Measurements from ENCODE around the gene REV1.

Gene REV1

GRCh38 chr2:99410276-99410675 is 79.5 kb downstream of the REV1 start (continued):
- TF ChIP-seq ZBTB11 (tag by site-specific recombination; conservative IDR thresholded peaks at IDR 0.05; ENCODE audit: low read depth): no peak
- TF ChIP-seq ZNF747 (tag by site-specific recombination; IDR thresholded peaks at IDR 0.05): no peak
- TF ChIP-seq ZSCAN30 (tag by site-specific recombination; IDR thresholded peaks at IDR 0.05): no peak
- TF ChIP-seq SETDB1 (IDR thresholded peaks at IDR 0.05; ENCODE audit: insufficient read length, low read length): no peak
- TF ChIP-seq ZNF398 (tag by site-specific recombination; IDR thresholded peaks at IDR 0.05): no peak

- POLR2A ChIA-PET: interaction anchor here (1.5 kb wide), 1 partner anchor 69 kb away, joined by 4 read pairs; the partner anchor contains the start of genes EIF5B and TXNDC9
- H3K9me3 ChIP-seq (ENCODE audit: control insufficient read depth, insufficient read depth, low read depth, low read length): no peaks in the 10 kb centered on the region
- H3K36me3 ChIP-seq (ENCODE audit: control insufficient read depth in 2 of 2, insufficient read depth in 1 of 2, low read length in 2 of 2): peaks cover 22 to 79% of the 10 kb centered on the region in 2 experiments
These were observed 83.7 kb downstream of the REV1 start for GRCh38 chr2:99406137-99406536.

GRCh38 chr2:99404797-99405669 is 84.8 kb downstream of the REV1 start:
- Histone ChIP-seq H3K36me3 (ENCODE audit: control insufficient read depth in 2 of 2, insufficient read depth in 1 of 2, low read length in 2 of 2) (peaks cover 31 to 79% of the 10 kb centered on the region in 2 experiments), H3K9me3 (ENCODE audit: control insufficient read depth, insufficient read depth, low read depth, low read length) (no peaks in the 10 kb centered on the region), H3K4me3 (ENCODE audit: low read depth, low read length) (no peak overlapping the region), H3K27ac (ENCODE audit: extremely low read depth, low read depth, low read length) (no peak overlapping the region), H3K4me1 (ENCODE audit: control insufficient read depth, insufficient read depth, low read length) (no peaks in the 10 kb centered on the region)
- TF ChIP-seq ZNF19 (tag by site-specific recombination; IDR thresholded peaks at IDR 0.05; ENCODE audit: low read depth): no peak
- ChIA-PET CTCF (interaction anchor here (0.9 kb wide), 1 partner anchor 68 kb away, joined by 4 read pairs; the partner anchor contains the start of gene EIF5B), POLR2A (interaction anchor here (1.4 kb wide), 1 partner anchor 68 kb away, joined by 5 read pairs; the partner anchor contains the start of gene EIF5B)

More at GRCh38 chr2:99406137-99406536, 83.7 kb downstream of the REV1 start:
- Histone ChIP-seq H3K27ac (ENCODE audit: extremely low read depth, low read depth, low read length) (no peak overlapping the region), H3K4me3 (ENCODE audit: low read depth, low read length) (no peak overlapping the region), H3K4me1 (ENCODE audit: control insufficient read depth, insufficient read depth, low read length) (no peaks in the 10 kb centered on the region)
- CTCF ChIA-PET: no interaction called here
- TF ChIP-seq REPIN1 (tag by site-specific recombination; IDR thresholded peaks at IDR 0.05; ENCODE audit: low read depth): no peak
- no peak for TF ChIP-seq RBAK (tag by site-specific recombination; IDR thresholded peaks at IDR 0.05)
- no peak for TF ChIP-seq KLF1 (tag by site-specific recombination; IDR thresholded peaks at IDR 0.05)
- no peak for TF ChIP-seq ZNF169 (tag by site-specific recombination; IDR thresholded peaks at IDR 0.05)
- TF ChIP-seq TCF7L2 (IDR thresholded peaks at IDR 0.05; ENCODE audit: borderline replicate concordance, low read depth, low read length): no peak
- TF ChIP-seq ZFHX2 (tag by site-specific recombination; conservative IDR thresholded peaks at IDR 0.05): no peak
- TF ChIP-seq ZNF548 (tag by site-specific recombination; IDR thresholded peaks at IDR 0.05): no peak
- TF ChIP-seq ZFP69B (tag by site-specific recombination; IDR thresholded peaks at IDR 0.05): no peak
- TF ChIP-seq ZNF707 (tag by site-specific recombination; IDR thresholded peaks at IDR 0.05): no peak
- TF ChIP-seq ZNF585B (tag by site-specific recombination; IDR thresholded peaks at IDR 0.05): no peak
- TF ChIP-seq ZNF580 (tag by site-specific recombination; IDR thresholded peaks at IDR 0.05): no peak
- no peak for TF ChIP-seq SCRT2 (tag by site-specific recombination; IDR thresholded peaks at IDR 0.05)
- no peak for TF ChIP-seq ZNF416 (tag by site-specific recombination; IDR thresholded peaks at IDR 0.05)
- no peak for TF ChIP-seq ZNF223 (tag by site-specific recombination; IDR thresholded peaks at IDR 0.05)
- no peak for TF ChIP-seq ZNF324 (tag by site-specific recombination; IDR thresholded peaks at IDR 0.05)
- TF ChIP-seq ZNF140 (tag by site-specific recombination; IDR thresholded peaks at IDR 0.05): no peak
- TF ChIP-seq ZNF501 (tag by site-specific recombination; IDR thresholded peaks at IDR 0.05): no peak
- no peak for TF ChIP-seq ZNF549 (tag by site-specific recombination; IDR thresholded peaks at IDR 0.05)
